Measurements from ENCODE around the gene F11. TPM values are rescaled to one million over a fixed set of nuclear protein-coding genes. Genes with fewer than 3 reads are reported as not detected.

Gene F11
- total RNA-seq, 2 experiments from 2014 or later, result not detected

DNA sequence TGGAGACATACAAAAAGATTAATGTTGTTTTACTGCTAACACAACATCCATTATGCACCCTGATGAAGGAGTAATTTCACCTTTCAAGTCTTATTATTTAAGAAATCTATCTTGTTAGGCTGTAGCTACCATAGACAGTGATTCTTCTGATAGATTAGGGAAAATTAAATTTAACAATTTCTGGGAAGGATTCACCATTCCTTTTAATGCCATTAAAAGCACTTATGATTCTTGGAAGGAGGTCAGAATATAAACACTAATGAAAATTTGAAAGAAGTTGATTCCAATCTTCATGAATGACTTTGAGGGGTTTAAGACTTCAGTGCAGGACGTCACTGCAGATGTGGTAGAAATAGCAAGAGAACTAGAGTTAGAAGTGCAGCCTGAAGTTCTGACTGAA, 69.8 kb downstream of the F11 start:
- Mint-ChIP-seq H3K27ac (no peak overlapping the region), H3K9me3 (peaks cover 6% of the 10 kb centered on the region), H3K4me3 (no peak overlapping the region), H3K27me3 (no peaks in the 10 kb centered on the region), H3K4me1 (no peaks in the 10 kb centered on the region), H3K36me3 (ENCODE audit: low read depth) (no peaks in the 10 kb centered on the region)
- ChIA-PET CTCF (no interaction called here), POLR2A (no interaction called here)
- DNase-seq, result no peak

Other genes with a start within 250 kb of the F11 start
- gene TLR3, start 197.0 kb upstream of the F11 start, total RNA-seq, result 1 to 10 TPM in 1 of 2 experiments, under 1 TPM in 1; 0.97 to 1.7 TPM
- gene FAM149A, start 161.5 kb upstream of the F11 start, total RNA-seq, result under 1 TPM; 0.50 to 0.71 TPM
- 10 to 100 TPM; 16.6 to 16.8 TPM for gene CYP4V2, start 74.6 kb upstream of the F11 start, total RNA-seq
- under 1 TPM; 0.33 to 0.52 TPM for gene KLKB1, start 38.7 kb upstream of the F11 start, total RNA-seq

Measured in activated CD4-positive, alpha-beta T cell treated with anti-CD3 and anti-CD28 coated beads, Interleukin-2, amount 10 ng/mL, durations not matched to agents 7 days and 5 days (primary cell).